IMR-90 (cell line): ENCODE results near the gene RXYLT1. TPM values are rescaled to one million over a fixed set of nuclear protein-coding genes. Genes with fewer than 3 reads are reported as not detected.
A peak's percentile ranks its signal among the peaks of the same experiment; 100 is the strongest.

Experiments
- ATAC-seq: fragments of 200-7000 bp; cut with Tn5 transposase; 2 replicates; pipeline ENCODE4 v1.9.1; 2020; ENCODE audit warnings: low read depth, mild to moderate bottlenecking, moderate library complexity
- BruUV-seq: library from RNA; stranded (reverse); fragments of 400-500 nt; replicated peaks from 2 replicates; lab custom pipeline; 2021; lab: Mats Ljungman, UMichigan
- CTCF ChIA-PET: fragments of 300-600 bp; formaldehyde crosslinking; extraction: SDS; loops from one replicate; lab custom pipeline; 2021; ENCODE audit warnings: antibody characterized with exemption; lab: Yijun Ruan, JAX
- POLR2A ChIA-PET: fragments of 300-600 bp; sonication (Branson Sonifier 250); formaldehyde crosslinking; loops from one replicate; lab custom pipeline; 2022; ENCODE audit warnings: antibody characterized with exemption; ENCODE audit not compliant: unreplicated experiment; lab: Charles Lee
- DNase-seq: peaks from one replicate; pipeline ENCODE4 v3.0.0; 2013
- H2AFZ ChIP-seq: replicated peaks from 2 replicates; pipeline ENCODE3; 2013; ENCODE audit warnings: low read length, mild to moderate bottlenecking; ENCODE audit not compliant: poor library complexity
- H2AK5ac ChIP-seq: 2 replicates; pipeline ENCODE4 v1.6.1; 2013; ENCODE audit warnings: low read depth, low read length, inconsistent platforms
- H2AK9ac ChIP-seq: replicated peaks from 2 replicates; pipeline ENCODE3; 2013; ENCODE audit warnings: mild to moderate bottlenecking, low read depth, low read length, moderate library complexity; ENCODE audit not compliant: poor library complexity
- H2BK120ac ChIP-seq: 2 replicates; pipeline ENCODE4 v1.6.1; 2013; ENCODE audit warnings: low read depth, low read length, inconsistent platforms
- H2BK15ac ChIP-seq: 3 replicates; pipeline ENCODE4 v1.6.1; 2013; ENCODE audit warnings: low read depth, low read length, inconsistent platforms
- H2BK20ac ChIP-seq: 2 replicates; pipeline ENCODE4 v1.6.1; 2013; ENCODE audit warnings: low read depth, mild to moderate bottlenecking, inconsistent platforms, low read length, moderate library complexity
- H2BK5ac ChIP-seq: 2 replicates; pipeline ENCODE4 v1.6.1; 2013; ENCODE audit warnings: mild to moderate bottlenecking, low read depth, low read length, inconsistent platforms; ENCODE audit not compliant: poor library complexity, severe bottlenecking
- H3K14ac ChIP-seq: replicated peaks from 2 replicates; pipeline ENCODE4 v1.6.1; 2013; ENCODE audit warnings: low read depth, low read length, inconsistent platforms
- H3K18ac ChIP-seq: 2 replicates; pipeline ENCODE4 v1.6.1; 2013; ENCODE audit warnings: low read depth, low read length, control low read depth
- H3K23ac ChIP-seq: 2 replicates; pipeline ENCODE4 v1.6.1; 2013; ENCODE audit warnings: low read depth, low read length, inconsistent platforms
- H3K27ac ChIP-seq: 2 replicates; pipeline ENCODE4 v1.5.1; 2013; ENCODE audit warnings: mild to moderate bottlenecking, control low read depth, low read length; ENCODE audit not compliant: insufficient read depth
- H3K27me3 ChIP-seq: 2 replicates; pipeline ENCODE4 v1.6.1; 2013; ENCODE audit warnings: low read length; ENCODE audit not compliant: control insufficient read depth, insufficient read depth
- H3K36me3 ChIP-seq: 2 replicates; pipeline ENCODE4 v1.6.1; 2013; ENCODE audit warnings: low read length, mixed read lengths; ENCODE audit not compliant: control insufficient read depth, insufficient read depth
- H3K4ac ChIP-seq: 2 replicates; pipeline ENCODE4 v1.6.1; 2013; ENCODE audit warnings: low read depth, low read length, inconsistent platforms
- H3K4me1 ChIP-seq: 2 replicates; pipeline ENCODE4 v1.6.1; 2013; ENCODE audit warnings: low read length, mixed read lengths; ENCODE audit not compliant: control insufficient read depth, insufficient read depth
- H3K4me2 ChIP-seq: 2 replicates; pipeline ENCODE4 v1.6.1; 2013; ENCODE audit warnings: low read depth, mild to moderate bottlenecking, control low read depth, low read length, moderate library complexity
- H3K4me3 ChIP-seq: 2 replicates; pipeline ENCODE4 v1.5.1; 2013; ENCODE audit warnings: low read depth, mild to moderate bottlenecking, control low read depth, low read length, moderate library complexity; ENCODE audit not compliant: insufficient read depth
- H3K56ac ChIP-seq: 2 replicates; pipeline ENCODE4 v1.6.1; 2013; ENCODE audit warnings: low read length, inconsistent platforms; ENCODE audit not compliant: insufficient read depth; ENCODE audit errors: extremely low read depth
- H3K79me1 ChIP-seq, 2 experiments: 2 replicates each; pipeline ENCODE4 v1.6.1; 2013; ENCODE audit warnings: low read length in 2 of 2, inconsistent platforms in 1 of 2, low read depth in 1 of 2
- H3K9ac ChIP-seq: 2 replicates; pipeline ENCODE4 v1.6.1; 2013; ENCODE audit warnings: low read depth, low read length, control low read depth
- H3K9me1 ChIP-seq: 2 replicates; pipeline ENCODE4 v1.6.1; 2013; ENCODE audit warnings: low read length, inconsistent platforms; ENCODE audit not compliant: insufficient read depth
- H3K9me3 ChIP-seq: 2 replicates; pipeline ENCODE4 v1.6.1; 2013; ENCODE audit warnings: low read length; ENCODE audit not compliant: control insufficient read depth, insufficient read depth
- H4K20me1 ChIP-seq: 2 replicates; pipeline ENCODE4 v1.6.1; 2013; ENCODE audit warnings: low read length, inconsistent platforms; ENCODE audit not compliant: insufficient read depth
- H4K5ac ChIP-seq: 2 replicates; pipeline ENCODE4 v1.6.1; 2013; ENCODE audit warnings: mild to moderate bottlenecking, low read depth, low read length, control low read depth
- H4K8ac ChIP-seq, 2 experiments: 2 replicates each; pipeline ENCODE4 v1.6.1; 2013; ENCODE audit warnings: low read depth in 2 of 2, low read length in 2 of 2, control low read depth in 1 of 2, inconsistent platforms in 1 of 2
- H4K91ac ChIP-seq: 2 replicates; pipeline ENCODE4 v1.6.1; 2013; ENCODE audit warnings: low read depth, low read length, inconsistent platforms; ENCODE audit not compliant: insufficient read depth
- CEBPB ChIP-seq: IDR thresholded peaks from 2 replicates; pipeline ENCODE4 v1.6.1; 2012; ENCODE audit warnings: low read depth, low read length, improper control_type of control experiment
- USF2 ChIP-seq: fragments of 150-350 bp; IDR thresholded peaks from 2 replicates; pipeline ENCODE4 v1.6.1; 2017; ENCODE audit warnings: mild to moderate bottlenecking, antibody characterized with exemption, low read length, low read depth
- WGBS, 2 experiments: methylation state at CpG; one replicate each; pipeline versions ENCODE4 v1.1.5 to v1.1.7; 2013; ENCODE audit warnings: missing lambda C conversion rate in 2 of 2; ENCODE audit not compliant: insufficient read length in 1 of 2; ENCODE audit errors: extremely low coverage in 2 of 2; 5-methylcytosine and 5-hydroxymethylcytosine counted together
- dilution Hi-C: fragments of 300-500 bp; cut with HindIII; formaldehyde crosslinking; loops from one replicate; pipeline ENCODE4 v1.14.3; 2018; ENCODE audit warnings: low sequenced_read_pairs; ENCODE audit not compliant: unreplicated experiment
- in situ Hi-C: fragments of 300-500 bp; cut with MboI; formaldehyde crosslinking; loops from 3 replicates; pipeline ENCODE4 v1.14.3; 2019; ENCODE audit warnings: low sequenced_read_pairs, inconsistent platforms, mixed read lengths
- intact Hi-C: fragments of 100-400 bp; cut with micrococcal nuclease; formaldehyde crosslinking; loops from 2 replicates; pipeline ENCODE4 v1.10.0; 2022
- polyA plus RNA-seq, 3 experiments: library from polyadenylated mRNA; depleted of rRNA; stranded (reverse); fragments of >200 nt; gene quantifications; 2 replicates each; pipeline ENCODE4 v1.2.3, GENCODE V29; 2012; ENCODE audit warnings: low replicate concordance in 1 of 3
- total RNA-seq: library from RNA; depleted of rRNA; stranded (reverse); fragments of >200 nt; gene quantifications from 2 replicates; pipeline ENCODE4 v1.2.3, GENCODE V29; 2012

RXYLT1 gene
- total and polyA plus RNA-seq, 2 of the 4 experiments (the other 2 are of a cell fraction): 9.0 to 9.5 TPM

GRCh38 chr12:63846238-63846967 lies 66.7 kb downstream of the RXYLT1 start:
- no peaks in the 10 kb centered on the region for H3K9me3 ChIP-seq
- H3K14ac ChIP-seq: peak overlapping the region; percentile 97
- peak overlapping the region; percentile 99 for H3K23ac ChIP-seq
- dilution Hi-C loops (loop anchor here (25.0 kb wide), 1 partner anchor 416 kb away; no protein-coding TSS in a partner anchor), intact Hi-C loops (loop anchor here (5.0 kb wide), 1 partner anchor 161 kb away; no protein-coding TSS in a partner anchor), in situ Hi-C loops (loop anchor here (10.0 kb wide), 1 partner anchor 148 kb away; no protein-coding TSS in a partner anchor)
- peak overlapping the region; percentile 89 for H3K27ac ChIP-seq
- no CpG with 5 or more reads among the region's 6 CpGs for WGBS, 2 experiments
- POLR2A ChIA-PET: interaction anchor here (0.7 kb wide), 1 partner anchor 332 kb away, joined by 3 read pairs; no protein-coding TSS in a partner anchor
- peak overlapping the region; percentile 32; the same call in 1 of the 2 replicates for H2BK20ac ChIP-seq
- peaks cover 0 to 18% of the 10 kb centered on the region in 2 experiments; a peak in 2 of 4 replicates for H3K79me1 ChIP-seq
- ATAC-seq: no peak
- H3K56ac ChIP-seq: peak overlapping the region; percentile 89; the same call in 1 of the 2 replicates
- peaks cover 9% of the 10 kb centered on the region for H3K4me1 ChIP-seq
- peak overlapping the region; percentile 44; the same call in 1 of the 2 replicates for H4K5ac ChIP-seq
- peaks cover 41% of the 10 kb centered on the region for H4K20me1 ChIP-seq
- peak overlapping the region; percentile 26 for H4K91ac ChIP-seq
- peak overlapping the region; percentile 77 for H2AK9ac ChIP-seq
- H3K9ac ChIP-seq: peak overlapping the region; percentile 100
- peak overlapping the region; percentile 94 for H3K4me2 ChIP-seq
- no peak for DNase-seq
- H2BK15ac ChIP-seq: peak overlapping the region; percentile 15; the same call in 1 of the 3 replicates
- peak overlapping the region; percentile 96 for H2AK5ac ChIP-seq
- peak overlapping the region; percentile 55 for H3K18ac ChIP-seq
- CTCF ChIA-PET: no interaction called here
- no peaks in the 10 kb centered on the region for H3K27me3 ChIP-seq
- peaks cover 4% of the 10 kb centered on the region; the same call in 1 of the 2 replicates for H3K36me3 ChIP-seq
- H3K4me3 ChIP-seq: peak overlapping the region; percentile 99
- H2AFZ ChIP-seq: no peak overlapping the region
- peak overlapping the region; percentile 6 to 51; a peak in 3 of 4 replicates for H4K8ac ChIP-seq
- no TSS peak for BruUV-seq
- peak overlapping the region; percentile 90 for H2BK120ac ChIP-seq
- TF ChIP-seq USF2: no peak
- TF ChIP-seq CEBPB: peak; percentile 26; the same call in 1 of the 2 replicates
- H3K4ac ChIP-seq: peak overlapping the region; percentile 94
- H3K9me1 ChIP-seq: peaks cover 11% of the 10 kb centered on the region
- peak overlapping the region; percentile 96 for H2BK5ac ChIP-seq
